Tibial nerve (tissue), 4 donors: Measurements from ENCODE around the gene CLEC16A. TPM values are rescaled to one million over a fixed set of nuclear protein-coding genes. Genes with fewer than 3 reads are reported as not detected.

Experiments used
- DNase-seq, 2 donors: peaks; one replicate each; pipeline ENCODE4 v3.0.0-alpha.2; 2019; ENCODE audit warnings: low spot score in 2 of 2
- H3K27ac ChIP-seq, 4 donors: fragments of 200-600 bp; sonication (generic) in 3 of 4; one replicate each; pipeline ENCODE4 v1.5.1; 2017 to 2019; ENCODE audit warnings: mild to moderate bottlenecking in 1 of 4
- H3K27me3 ChIP-seq, 2 donors: fragments of 200-600 bp; sonication (generic) in 1 of 2; one replicate each; pipeline versions ENCODE4 v1.5.1 to v1.6.0; 2017 to 2019
- H3K36me3 ChIP-seq, 3 donors: fragments of 200-600 bp; sonication (generic); one replicate each; pipeline ENCODE4 v1.5.1; 2018 to 2019
- H3K4me1 ChIP-seq, 4 donors: fragments of 200-600 bp; sonication (generic) in 3 of 4; one replicate each; pipeline ENCODE4 v1.5.1; 2017 to 2019
- H3K4me3 ChIP-seq, 4 donors: fragments of 200-600 bp; sonication (generic) in 3 of 4; one replicate each; pipeline ENCODE4 v1.5.1; 2017 to 2019; ENCODE audit warnings: mild to moderate bottlenecking in 1 of 4, moderate library complexity in 1 of 4
- H3K9me3 ChIP-seq, 4 donors: fragments of 200-600 bp; sonication (generic) in 3 of 4; one replicate each; pipeline ENCODE4 v1.5.1; 2017 to 2019
- EP300 ChIP-seq, 2 donors: sonication (generic); formaldehyde crosslinking; IDR thresholded peaks; one replicate each; pipeline ENCODE4 v1.6.1; 2017; ENCODE audit warnings: antibody characterized with exemption in 2 of 2, mild to moderate bottlenecking in 1 of 2
- POLR2A ChIP-seq, 2 donors: fragments of 450-650 bp; IDR thresholded peaks; one replicate each; pipeline ENCODE4 v1.6.1; 2017; ENCODE audit warnings: antibody characterized with exemption in 2 of 2, mild to moderate bottlenecking in 2 of 2, moderate library complexity in 2 of 2
- WGBS, 2 donors: methylation state at CpG; one replicate each; pipeline ENCODE4 v1.1.5; 2018; 5-methylcytosine and 5-hydroxymethylcytosine counted together
- total RNA-seq, 4 donors: library from RNA; depleted of rRNA; stranded (reverse); fragments of >200 nt; gene quantifications; one replicate each; pipeline ENCODE4 v1.1.0, GENCODE V29; 2016
- TF ChIP-seq, protein P1 (sequence below), 5 experiments: fragments of 200-600 bp in 3 of 5; fragments of 450-650 bp in 2 of 5; sonication (generic) in 3 of 5; IDR thresholded peaks; one replicate each; pipeline ENCODE4 v1.5.1; 2016 to 2019; ENCODE audit warnings: antibody characterized with exemption in 5 of 5, mild to moderate bottlenecking in 3 of 5, moderate library complexity in 2 of 5

CLEC16A gene
- total RNA-seq, 4 donors from 2014 or later: 37.4 to 70.2 (median 55.2) TPM

GRCh38 chr16:10967986-10968385, 23.6 kb downstream of the CLEC16A start:
- no peak overlapping the region for H3K4me3 ChIP-seq
- H3K4me1 ChIP-seq: peaks cover 0 to 21% (median 6%) of the 10 kb centered on the region in 4 donors
- no peak overlapping the region for H3K27ac ChIP-seq
- peaks cover 0 to 61% (median 1%) of the 10 kb centered on the region in 3 donors for H3K36me3 ChIP-seq
- WGBS, 2 donors: 88 to 93% methylated on average over 5 of the region's 5 CpGs
- no peaks in the 10 kb centered on the region for H3K9me3 ChIP-seq
- TF ChIP-seq EP300 (IDR thresholded peaks at IDR 0.05): no peak
- TF ChIP-seq, protein P1, sequence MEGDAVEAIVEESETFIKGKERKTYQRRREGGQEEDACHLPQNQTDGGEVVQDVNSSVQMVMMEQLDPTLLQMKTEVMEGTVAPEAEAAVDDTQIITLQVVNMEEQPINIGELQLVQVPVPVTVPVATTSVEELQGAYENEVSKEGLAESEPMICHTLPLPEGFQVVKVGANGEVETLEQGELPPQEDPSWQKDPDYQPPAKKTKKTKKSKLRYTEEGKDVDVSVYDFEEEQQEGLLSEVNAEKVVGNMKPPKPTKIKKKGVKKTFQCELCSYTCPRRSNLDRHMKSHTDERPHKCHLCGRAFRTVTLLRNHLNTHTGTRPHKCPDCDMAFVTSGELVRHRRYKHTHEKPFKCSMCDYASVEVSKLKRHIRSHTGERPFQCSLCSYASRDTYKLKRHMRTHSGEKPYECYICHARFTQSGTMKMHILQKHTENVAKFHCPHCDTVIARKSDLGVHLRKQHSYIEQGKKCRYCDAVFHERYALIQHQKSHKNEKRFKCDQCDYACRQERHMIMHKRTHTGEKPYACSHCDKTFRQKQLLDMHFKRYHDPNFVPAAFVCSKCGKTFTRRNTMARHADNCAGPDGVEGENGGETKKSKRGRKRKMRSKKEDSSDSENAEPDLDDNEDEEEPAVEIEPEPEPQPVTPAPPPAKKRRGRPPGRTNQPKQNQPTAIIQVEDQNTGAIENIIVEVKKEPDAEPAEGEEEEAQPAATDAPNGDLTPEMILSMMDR (IDR thresholded peaks at IDR 0.05): no peak
- TF ChIP-seq POLR2A (IDR thresholded peaks at IDR 0.05): no peak
- no peaks in the 10 kb centered on the region for H3K27me3 ChIP-seq
- DNase-seq: no peak

- peaks cover 0 to 21% (median 6%) of the 10 kb centered on the region in 4 donors for H3K4me1 ChIP-seq
- no peaks in the 10 kb centered on the region for H3K27me3 ChIP-seq
- H3K9me3 ChIP-seq: no peaks in the 10 kb centered on the region
- H3K27ac ChIP-seq: no peak overlapping the region
- peaks cover 0 to 61% (median 7%) of the 10 kb centered on the region in 3 donors for H3K36me3 ChIP-seq
- no peak overlapping the region for H3K4me3 ChIP-seq
- WGBS, 2 donors: 76 to 90% methylated on average over 3 of the region's 3 CpGs
- TF ChIP-seq POLR2A (IDR thresholded peaks at IDR 0.05) (no peak), EP300 (IDR thresholded peaks at IDR 0.05) (no peak)
- TF ChIP-seq, protein P1 (IDR thresholded peaks at IDR 0.05): no peak
- no peak for DNase-seq
These were observed 24.1 kb downstream of the CLEC16A start for GRCh38 chr16:10968498-10968897.

- no peaks in the 10 kb centered on the region for H3K9me3 ChIP-seq
- peaks cover 0 to 12% (median 3%) of the 10 kb centered on the region in 4 donors for H3K4me1 ChIP-seq
- DNase-seq: no peak
- WGBS, 2 donors: 38 to 52% methylated on average over 1 of the region's 1 CpG
- no peak overlapping the region for H3K27ac ChIP-seq
- TF ChIP-seq, protein P1 (IDR thresholded peaks at IDR 0.05): no peak
- no peak for TF ChIP-seq POLR2A (IDR thresholded peaks at IDR 0.05)
- TF ChIP-seq EP300 (IDR thresholded peaks at IDR 0.05): no peak
- H3K27me3 ChIP-seq: no peaks in the 10 kb centered on the region
- H3K36me3 ChIP-seq: peaks cover 0 to 68% (median 8%) of the 10 kb centered on the region in 3 donors
- no peak overlapping the region for H3K4me3 ChIP-seq
These were observed 25.3 kb downstream of the CLEC16A start for GRCh38 chr16:10969615-10970014.

GRCh38 chr16:10970065-10970464, 25.7 kb downstream of the CLEC16A start:
- WGBS, 2 donors: 82% methylated on average over 2 of the region's 2 CpGs
- TF ChIP-seq POLR2A (IDR thresholded peaks at IDR 0.05): no peak
- no peak for TF ChIP-seq EP300 (IDR thresholded peaks at IDR 0.05)
- TF ChIP-seq, protein P1 (IDR thresholded peaks at IDR 0.05): no peak
- H3K36me3 ChIP-seq: peaks cover 0 to 70% (median 8%) of the 10 kb centered on the region in 3 donors
- no peak overlapping the region for H3K27ac ChIP-seq
- no peak overlapping the region for H3K4me3 ChIP-seq
- H3K4me1 ChIP-seq: peaks cover 0 to 11% (median 3%) of the 10 kb centered on the region in 4 donors
- DNase-seq: peak in 1 of 2 donors; percentile 37
- H3K9me3 ChIP-seq: no peaks in the 10 kb centered on the region
- no peaks in the 10 kb centered on the region for H3K27me3 ChIP-seq

DNA sequence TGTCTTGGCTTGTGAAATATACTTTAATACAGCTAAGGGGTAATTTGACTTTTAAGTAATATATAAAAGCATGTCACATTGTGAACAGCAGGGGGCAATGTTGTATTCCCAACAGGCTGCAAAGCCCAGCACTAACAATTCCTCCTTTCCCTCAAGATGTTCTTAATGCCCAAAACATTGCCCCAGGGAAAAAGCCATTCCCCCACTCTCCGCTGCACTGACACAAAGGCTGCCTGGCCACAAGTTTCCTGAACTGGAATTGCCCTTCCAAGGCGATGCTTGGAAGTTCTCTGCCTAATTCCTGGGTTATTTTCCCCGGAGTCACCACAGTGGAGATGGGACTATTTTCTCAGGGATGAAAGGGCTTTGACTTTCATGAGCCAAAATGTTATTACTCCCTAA, 27.2 kb downstream of the CLEC16A start:
- peak; percentile 22 to 88 for DNase-seq
- 20 to 32% methylated on average over 3 of the region's 3 CpGs for WGBS, 2 donors

More for the DNA sequence above, 27.2 kb downstream of the CLEC16A start:
- Histone ChIP-seq H3K4me3 (no peak overlapping the region), H3K9me3 (no peaks in the 10 kb centered on the region), H3K4me1 (peaks cover 0 to 11% (median 3%) of the 10 kb centered on the region in 4 donors), H3K27ac (peak overlapping the region in 1 of 4 donors; percentile 35), H3K27me3 (no peaks in the 10 kb centered on the region), H3K36me3 (peaks cover 0 to 69% (median 8%) of the 10 kb centered on the region in 3 donors)
- TF ChIP-seq EP300 (IDR thresholded peaks at IDR 0.05) (peak in 1 of 2 donors; percentile 58), POLR2A (IDR thresholded peaks at IDR 0.05) (no peak)
- TF ChIP-seq, protein P1 (IDR thresholded peaks at IDR 0.05): peak; percentile 59 to 87 (median 83)
